ENCODE measurements around the gene ELL. TPM values are rescaled to one million over a fixed set of nuclear protein-coding genes. Genes with fewer than 3 reads are reported as not detected.

The ELL gene
- total RNA-seq, 1 donor = 19.9 TPM

GRCh38 chr19:18469069-18469846 lies 52.6 kb downstream of the ELL start:
- TF ChIP-seq, protein P1, sequence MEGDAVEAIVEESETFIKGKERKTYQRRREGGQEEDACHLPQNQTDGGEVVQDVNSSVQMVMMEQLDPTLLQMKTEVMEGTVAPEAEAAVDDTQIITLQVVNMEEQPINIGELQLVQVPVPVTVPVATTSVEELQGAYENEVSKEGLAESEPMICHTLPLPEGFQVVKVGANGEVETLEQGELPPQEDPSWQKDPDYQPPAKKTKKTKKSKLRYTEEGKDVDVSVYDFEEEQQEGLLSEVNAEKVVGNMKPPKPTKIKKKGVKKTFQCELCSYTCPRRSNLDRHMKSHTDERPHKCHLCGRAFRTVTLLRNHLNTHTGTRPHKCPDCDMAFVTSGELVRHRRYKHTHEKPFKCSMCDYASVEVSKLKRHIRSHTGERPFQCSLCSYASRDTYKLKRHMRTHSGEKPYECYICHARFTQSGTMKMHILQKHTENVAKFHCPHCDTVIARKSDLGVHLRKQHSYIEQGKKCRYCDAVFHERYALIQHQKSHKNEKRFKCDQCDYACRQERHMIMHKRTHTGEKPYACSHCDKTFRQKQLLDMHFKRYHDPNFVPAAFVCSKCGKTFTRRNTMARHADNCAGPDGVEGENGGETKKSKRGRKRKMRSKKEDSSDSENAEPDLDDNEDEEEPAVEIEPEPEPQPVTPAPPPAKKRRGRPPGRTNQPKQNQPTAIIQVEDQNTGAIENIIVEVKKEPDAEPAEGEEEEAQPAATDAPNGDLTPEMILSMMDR (IDR thresholded peaks at IDR 0.05; ENCODE audit: insufficient read depth, low read depth, low read length) = peak; percentile 86
- DNase-seq (ENCODE audit: low read depth) = peak; percentile 80
- no peak overlapping the region for H3K4me3 ChIP-seq (ENCODE audit: low read depth, low read length)

DNA sequence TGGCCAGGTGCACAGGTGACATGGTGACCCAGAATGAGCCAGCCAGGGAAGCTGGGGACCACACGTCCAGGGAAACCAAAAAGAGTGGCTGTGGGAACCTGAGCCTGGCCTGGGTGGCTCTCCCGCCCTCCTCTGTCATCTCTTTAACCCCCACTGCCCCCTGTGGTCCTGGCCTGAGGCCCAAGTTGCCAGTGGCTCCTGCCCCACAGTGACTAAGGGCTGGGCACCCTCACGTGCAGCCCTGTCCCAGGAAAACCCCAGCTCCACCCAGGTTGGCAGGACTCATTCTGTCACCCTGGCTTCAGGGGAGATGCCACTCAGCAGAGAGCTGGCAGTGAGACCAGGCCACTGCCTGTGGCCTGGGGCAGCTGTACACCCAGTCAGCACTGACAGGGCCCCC lies 53.4 kb downstream of the ELL start:
- no peak overlapping the region for H3K4me3 ChIP-seq (ENCODE audit: low read depth, low read length)
- DNase-seq (ENCODE audit: low read depth) = no peak
- TF ChIP-seq, protein P1 (IDR thresholded peaks at IDR 0.05; ENCODE audit: insufficient read depth, low read depth, low read length) = no peak

GRCh38 chr19:18467978-18468377 lies 53.9 kb downstream of the ELL start:
- H3K4me3 ChIP-seq (ENCODE audit: low read depth, low read length) = no peak overlapping the region
- DNase-seq (ENCODE audit: low read depth) = no peak
- TF ChIP-seq, protein P1 (IDR thresholded peaks at IDR 0.05; ENCODE audit: insufficient read depth, low read depth, low read length) = no peak

DNA sequence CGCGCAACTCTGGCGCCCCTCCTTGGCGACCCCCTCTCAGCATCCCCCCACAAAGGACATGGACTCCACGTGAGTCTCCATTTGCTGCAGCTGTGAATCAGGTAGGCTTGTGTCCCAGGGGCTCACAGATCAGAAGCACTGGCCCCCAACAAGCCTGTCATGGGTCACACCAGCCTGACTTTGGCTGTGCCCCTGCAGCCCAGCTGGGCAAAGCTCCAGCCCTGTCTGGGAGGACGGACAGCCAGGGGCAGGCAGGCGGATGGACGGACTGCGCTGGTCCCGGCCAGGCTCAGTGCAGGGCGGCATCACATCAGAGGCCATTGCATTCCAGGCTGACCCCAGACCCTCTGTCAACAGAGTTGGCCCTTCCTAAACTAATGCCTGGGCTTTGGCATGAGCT lies 55.5 kb downstream of the ELL start:
- no peak overlapping the region for H3K4me3 ChIP-seq (ENCODE audit: low read depth, low read length)
- TF ChIP-seq, protein P1 (IDR thresholded peaks at IDR 0.05; ENCODE audit: insufficient read depth, low read depth, low read length) = no peak
- no peak for DNase-seq (ENCODE audit: low read depth)

DNA sequence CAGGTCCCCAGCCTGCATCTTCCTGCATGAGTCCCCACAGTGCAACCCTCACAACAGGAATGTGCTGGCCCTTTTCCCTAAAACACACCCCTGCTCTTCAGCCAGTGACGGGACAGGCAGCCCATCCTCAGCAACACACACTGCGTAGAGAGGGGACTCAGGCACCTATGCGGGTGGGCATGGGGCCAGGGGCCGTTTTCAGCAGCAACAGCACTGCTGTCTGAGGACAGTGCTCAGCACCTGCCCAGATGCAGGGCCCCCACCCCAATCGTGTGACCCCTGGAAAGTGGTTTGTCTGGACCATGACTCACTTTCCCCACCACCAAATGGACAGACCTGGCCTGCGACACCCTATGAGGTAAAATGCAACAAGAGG lies 55.9 kb downstream of the ELL start:
- H3K4me3 ChIP-seq (ENCODE audit: low read depth, low read length) = no peak overlapping the region
- TF ChIP-seq, protein P1 (IDR thresholded peaks at IDR 0.05; ENCODE audit: insufficient read depth, low read depth, low read length) = no peak
- DNase-seq (ENCODE audit: low read depth) = no peak

GRCh38 chr19:18465214-18465963 lies 56.5 kb downstream of the ELL start:
- DNase-seq (ENCODE audit: low read depth) = no peak
- TF ChIP-seq, protein P1 (IDR thresholded peaks at IDR 0.05; ENCODE audit: insufficient read depth, low read depth, low read length) = no peak

More at GRCh38 chr19:18465214-18465963, 56.5 kb downstream of the ELL start:
- H3K4me3 ChIP-seq (ENCODE audit: low read depth, low read length) = no peak overlapping the region

Data from fibroblast of villous mesenchyme (primary cell).